Large intestine (tissue), 3 donors: Measurements from ENCODE around the gene TTN. TPM values are rescaled to one million over a fixed set of nuclear protein-coding genes. Genes with fewer than 3 reads are reported as not detected.

Source experiments
- DNase-seq, 2 donors: peaks; one replicate each; pipeline versions ENCODE4 v3.0.0 to v3.0.0-alpha.2; 2013
- H3K27ac ChIP-seq: one replicate; pipeline ENCODE4 v1.5.1; 2013; ENCODE audit warnings: low read length
- H3K27me3 ChIP-seq: 2 replicates; pipeline ENCODE4 v1.6.1; 2013; ENCODE audit warnings: low read length; ENCODE audit not compliant: control insufficient read depth, insufficient read depth
- H3K36me3 ChIP-seq: 2 replicates; pipeline ENCODE4 v1.6.1; 2013; ENCODE audit warnings: low read length; ENCODE audit not compliant: control insufficient read depth, insufficient read depth
- H3K4me1 ChIP-seq: one replicate; pipeline ENCODE4 v1.6.1; 2013; ENCODE audit warnings: low read length; ENCODE audit not compliant: control insufficient read depth, insufficient read depth
- H3K4me3 ChIP-seq: one replicate; pipeline ENCODE4 v1.5.1; 2013; ENCODE audit warnings: low read length
- H3K9me3 ChIP-seq: one replicate; pipeline ENCODE4 v1.6.1; 2013; ENCODE audit warnings: mild to moderate bottlenecking, low read depth, low read length, moderate library complexity; ENCODE audit not compliant: control insufficient read depth
- WGBS: methylation state at CpG from one replicate; pipeline ENCODE4 v1.1.5; 2013; ENCODE audit warnings: low lambda C conversion rate; ENCODE audit not compliant: insufficient coverage; 5-methylcytosine and 5-hydroxymethylcytosine counted together
- polyA plus RNA-seq: library from polyadenylated mRNA; unstranded; fragments of 120-200 nt; gene quantifications from one replicate; pipeline ENCODE4 v1.2.1, GENCODE V29; 2013

The TTN gene
- polyA plus RNA-seq, 1 donor: 0.90 TPM

DNA sequence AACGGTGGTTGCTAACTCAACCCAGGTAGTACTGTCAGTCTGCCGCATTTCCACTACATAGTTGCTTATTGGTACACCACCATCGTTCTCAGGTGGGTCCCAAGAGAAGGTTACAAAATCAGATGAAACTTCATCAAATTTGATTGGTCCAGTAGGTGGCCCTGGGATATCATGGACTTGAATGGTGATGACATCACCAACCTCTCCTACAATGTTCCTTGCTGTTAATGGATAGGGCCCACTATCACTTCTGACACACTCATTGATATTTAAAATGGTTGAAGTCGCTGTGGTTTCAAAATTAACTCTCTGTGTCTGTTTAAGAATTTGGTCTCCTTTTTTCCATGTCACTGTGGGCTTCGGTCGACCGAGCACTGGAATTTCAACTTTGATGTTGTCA, 232.4 kb downstream of the TTN start:
- Histone ChIP-seq H3K27ac (no peak overlapping the region), H3K4me1 (no peaks in the 10 kb centered on the region), H3K36me3 (peaks cover 57% of the 10 kb centered on the region), H3K9me3 (no peaks in the 10 kb centered on the region), H3K4me3 (no peak overlapping the region), H3K27me3 (no peaks in the 10 kb centered on the region)
- DNase-seq: no peak
- WGBS: 90% methylated on average over 2 of the region's 7 CpGs

DNA sequence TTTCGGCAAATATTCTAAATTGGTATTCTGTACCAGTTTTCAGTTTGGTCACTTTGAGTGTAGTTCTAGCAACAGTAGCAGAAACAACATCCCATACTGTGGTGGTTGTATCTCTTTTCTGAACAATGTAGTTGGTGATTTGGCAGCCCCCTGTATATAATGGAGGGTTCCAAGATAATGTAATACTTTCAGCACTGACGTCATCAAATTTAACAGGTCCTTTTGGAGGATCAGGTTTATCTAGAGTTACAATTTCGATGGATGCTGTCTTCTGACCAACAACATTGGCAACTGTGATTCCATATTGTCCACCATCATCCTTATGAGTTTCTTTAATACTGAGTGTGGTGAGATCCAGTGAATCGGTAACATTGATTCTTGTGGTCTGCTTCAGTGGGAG, 239.0 kb downstream of the TTN start:
- H3K4me3 ChIP-seq: no peak overlapping the region
- H3K4me1 ChIP-seq: no peaks in the 10 kb centered on the region
- H3K27me3 ChIP-seq: no peaks in the 10 kb centered on the region
- H3K27ac ChIP-seq: no peak overlapping the region
- WGBS: no CpG with 5 or more reads among the region's 4 CpGs
- peaks cover 4% of the 10 kb centered on the region for H3K9me3 ChIP-seq
- DNase-seq: no peak
- H3K36me3 ChIP-seq: peaks cover 28% of the 10 kb centered on the region

DNA sequence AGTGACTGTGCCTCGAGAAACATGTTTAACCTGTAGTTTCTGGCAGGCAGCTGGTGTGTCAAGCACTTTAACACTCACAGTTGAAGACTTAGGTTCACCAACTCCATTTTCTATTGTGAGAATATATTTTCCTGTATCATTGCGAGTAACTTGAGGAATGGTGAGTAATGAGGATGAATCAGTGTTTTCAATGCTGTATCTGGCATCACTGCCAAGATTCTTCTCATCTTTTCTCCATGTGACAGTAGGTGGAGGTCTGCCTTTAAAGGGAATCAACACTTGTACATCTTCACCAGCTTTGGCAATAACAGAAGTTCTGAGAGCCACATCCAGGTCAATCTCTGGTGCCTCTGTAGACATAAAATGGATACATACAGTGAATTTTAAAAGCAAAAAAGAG, 254.2 kb downstream of the TTN start:
- H3K27me3 ChIP-seq: no peaks in the 10 kb centered on the region
- no peak overlapping the region for H3K27ac ChIP-seq
- DNase-seq: no peak
- peaks cover 44% of the 10 kb centered on the region for H3K36me3 ChIP-seq
- no peaks in the 10 kb centered on the region for H3K9me3 ChIP-seq
- no peaks in the 10 kb centered on the region for H3K4me1 ChIP-seq
- no peak overlapping the region for H3K4me3 ChIP-seq
- no CpG with 5 or more reads among the region's 2 CpGs for WGBS

DNA sequence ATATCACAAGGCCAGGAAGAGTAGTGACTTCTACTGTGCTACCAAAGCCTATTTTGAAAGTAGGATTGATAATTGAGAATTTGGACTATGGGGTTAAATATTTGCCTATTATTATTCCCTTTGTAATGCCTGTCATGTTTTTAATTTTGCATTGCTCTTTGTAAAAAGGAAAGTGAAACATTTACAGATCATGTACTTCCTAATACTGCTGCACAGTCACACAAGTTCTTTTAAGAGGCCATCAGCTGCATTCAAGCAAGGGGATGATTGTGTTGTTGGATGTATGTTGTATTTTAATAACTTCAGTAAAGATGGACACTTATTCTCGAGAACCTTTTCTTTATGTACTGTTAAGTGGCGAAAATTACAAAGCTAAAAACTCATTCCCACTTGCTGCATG, 256.9 kb downstream of the TTN start:
- no peak for DNase-seq
- Histone ChIP-seq H3K36me3 (peaks cover 58% of the 10 kb centered on the region), H3K4me3 (no peak overlapping the region), H3K27ac (no peak overlapping the region), H3K27me3 (no peaks in the 10 kb centered on the region), H3K9me3 (no peaks in the 10 kb centered on the region), H3K4me1 (no peaks in the 10 kb centered on the region)
- 100% methylated on average over 2 of the region's 2 CpGs for WGBS

DNA sequence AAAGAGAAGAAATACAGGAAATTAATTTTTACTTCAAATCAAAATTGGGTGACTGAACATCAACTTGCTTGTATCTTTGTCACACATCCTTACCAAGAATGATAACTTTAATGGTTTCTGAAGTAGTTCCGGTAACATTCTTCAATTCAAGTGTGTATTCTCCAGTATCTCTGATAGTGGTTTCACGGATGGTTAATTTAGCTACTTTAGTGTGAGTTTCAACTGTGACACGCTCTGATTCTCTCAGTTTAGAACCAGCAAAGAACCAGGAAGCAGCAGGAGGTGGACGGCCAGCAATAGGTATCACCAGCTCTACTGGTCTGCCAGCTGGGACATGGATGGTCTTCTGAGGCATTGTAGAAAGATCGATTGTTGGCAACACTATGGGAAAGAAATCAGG, 264.7 kb downstream of the TTN start:
- Histone ChIP-seq H3K27me3 (no peaks in the 10 kb centered on the region), H3K4me3 (no peak overlapping the region), H3K4me1 (no peaks in the 10 kb centered on the region), H3K36me3 (peaks cover 56% of the 10 kb centered on the region), H3K27ac (no peak overlapping the region), H3K9me3 (no peaks in the 10 kb centered on the region)
- DNase-seq: no peak
- WGBS: 94% methylated on average over 2 of the region's 5 CpGs

- Histone ChIP-seq H3K36me3 (peaks cover 57% of the 10 kb centered on the region), H3K27me3 (no peaks in the 10 kb centered on the region), H3K27ac (no peak overlapping the region), H3K9me3 (no peaks in the 10 kb centered on the region), H3K4me3 (no peak overlapping the region), H3K4me1 (no peaks in the 10 kb centered on the region)
- WGBS: no CpG with 5 or more reads among the region's 12 CpGs
- DNase-seq: no peak
These were observed 265.1 kb downstream of the TTN start for GRCh38 chr2:178542161-178542560.

DNA sequence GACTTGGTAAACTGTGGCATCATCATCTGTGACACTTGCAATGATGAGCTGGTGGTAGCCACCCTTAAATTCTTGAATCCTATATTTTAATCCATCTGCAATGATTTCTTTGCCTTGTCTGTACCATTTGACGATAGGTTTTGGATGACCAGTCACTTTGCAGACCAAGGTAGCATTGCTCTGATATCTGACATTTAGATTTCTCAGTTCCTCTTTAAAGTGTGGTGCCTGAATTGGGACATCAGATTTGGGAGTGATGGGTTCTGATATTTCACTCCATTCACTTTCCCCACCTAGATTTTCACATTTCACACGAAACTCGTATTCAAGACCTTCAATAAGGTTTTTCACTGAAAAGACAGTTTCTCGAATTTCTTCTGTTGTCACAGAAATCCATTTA, 271.2 kb downstream of the TTN start:
- Histone ChIP-seq H3K27ac (no peak overlapping the region), H3K4me3 (no peak overlapping the region), H3K36me3 (peaks cover 80% of the 10 kb centered on the region), H3K27me3 (no peaks in the 10 kb centered on the region), H3K9me3 (no peaks in the 10 kb centered on the region), H3K4me1 (no peaks in the 10 kb centered on the region)
- no peak for DNase-seq
- WGBS: 91% methylated on average over 4 of the region's 4 CpGs

DNA sequence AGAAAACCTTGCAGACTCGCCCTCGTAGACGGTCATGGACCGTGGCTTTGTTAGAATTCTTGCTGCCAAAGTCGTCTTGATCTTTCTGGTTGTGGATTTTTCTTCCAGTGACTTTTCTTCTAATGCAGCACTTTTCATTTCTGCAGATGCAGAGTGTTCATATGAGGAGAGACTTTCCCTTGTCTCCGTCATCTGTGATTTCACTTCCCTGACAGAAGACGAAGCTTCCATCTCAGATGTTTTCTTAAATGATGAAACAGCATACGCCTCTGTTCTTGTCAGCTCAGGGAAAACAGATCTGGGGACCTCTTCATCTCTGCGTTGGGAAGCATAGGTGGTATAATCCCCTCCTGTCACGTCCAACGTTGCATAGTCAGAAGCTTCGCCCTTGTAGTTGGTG, 276.1 kb downstream of the TTN start:
- no peak for DNase-seq
- H3K27ac ChIP-seq: no peak overlapping the region
- peaks cover 48% of the 10 kb centered on the region for H3K36me3 ChIP-seq

DNA sequence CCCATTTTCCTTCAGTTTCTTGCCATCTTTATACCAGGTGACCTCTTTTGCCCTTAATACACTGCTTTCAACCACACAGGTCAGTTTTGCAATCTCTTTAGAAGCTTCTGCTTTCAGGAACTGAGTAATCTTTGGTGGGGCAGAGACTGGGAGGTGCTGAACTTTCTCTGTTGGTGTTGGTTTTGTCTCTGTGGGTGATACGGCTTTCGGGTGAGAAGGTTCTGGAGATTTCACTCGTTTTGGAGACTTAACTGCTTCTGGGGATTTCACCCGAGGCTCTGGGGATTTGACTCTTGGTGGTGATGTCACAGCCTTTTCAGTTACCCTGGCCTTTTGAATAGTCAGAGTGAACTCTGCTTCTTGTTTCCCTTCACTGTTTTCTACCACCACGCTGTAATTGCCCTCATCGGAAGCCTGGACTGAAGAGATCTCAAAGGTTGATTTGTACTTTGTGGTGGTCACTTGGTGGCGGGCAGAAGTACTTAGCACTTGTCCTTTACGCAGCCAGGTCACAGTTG, 276.5 kb downstream of the TTN start:
- Histone ChIP-seq H3K36me3 (peaks cover 45% of the 10 kb centered on the region), H3K27me3 (no peaks in the 10 kb centered on the region), H3K27ac (no peak overlapping the region), H3K9me3 (no peaks in the 10 kb centered on the region), H3K4me3 (no peak overlapping the region), H3K4me1 (no peaks in the 10 kb centered on the region)
- DNase-seq: no peak
- WGBS: 100% methylated on average over 2 of the region's 8 CpGs

More for the DNA sequence above, 276.1 kb downstream of the TTN start:
- H3K27me3 ChIP-seq: no peaks in the 10 kb centered on the region
- 100% methylated on average over 1 of the region's 12 CpGs for WGBS
- H3K4me3 ChIP-seq: no peak overlapping the region
- H3K9me3 ChIP-seq: no peaks in the 10 kb centered on the region
- no peaks in the 10 kb centered on the region for H3K4me1 ChIP-seq

- Histone ChIP-seq H3K4me3 (no peak overlapping the region), H3K9me3 (no peaks in the 10 kb centered on the region), H3K27ac (no peak overlapping the region), H3K4me1 (no peaks in the 10 kb centered on the region), H3K36me3 (peaks cover 41% of the 10 kb centered on the region), H3K27me3 (no peaks in the 10 kb centered on the region)
- no CpG with 5 or more reads among the region's 2 CpGs for WGBS
- no peak for DNase-seq
These were observed 277.1 kb downstream of the TTN start for GRCh38 chr2:178530131-178530530.

DNA sequence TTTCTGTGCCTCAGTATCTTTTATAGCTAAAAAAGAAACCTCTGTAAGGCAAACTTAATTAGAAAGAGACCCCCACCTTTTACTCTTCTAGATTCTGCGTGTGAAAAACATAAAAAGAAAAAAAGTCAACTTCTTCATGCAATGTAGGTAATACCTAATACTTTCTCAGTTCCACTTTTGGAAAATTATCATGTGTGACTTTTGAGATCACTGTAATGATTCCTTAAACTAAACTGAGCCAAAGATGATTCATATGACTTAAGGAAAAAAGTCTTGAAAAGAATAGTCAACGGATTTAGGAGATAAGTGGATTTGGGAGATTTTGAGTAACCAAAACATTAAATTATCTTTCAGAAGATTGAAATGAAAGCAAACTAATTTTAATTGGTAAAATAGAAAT, 278.0 kb downstream of the TTN start:
- Histone ChIP-seq H3K4me3 (no peak overlapping the region), H3K27ac (no peak overlapping the region), H3K9me3 (no peaks in the 10 kb centered on the region), H3K27me3 (no peaks in the 10 kb centered on the region), H3K4me1 (no peaks in the 10 kb centered on the region), H3K36me3 (peaks cover 31% of the 10 kb centered on the region)
- DNase-seq: no peak
- WGBS: 100% methylated on average over 2 of the region's 2 CpGs
